Fibroblast of lung (primary cell): ENCODE results near the gene PLS1. TPM values are rescaled to one million over a fixed set of nuclear protein-coding genes. Genes with fewer than 3 reads are reported as not detected.

Experiments used
- DNase-seq, 2 donors: peaks; one replicate each; pipeline versions ENCODE4 v3.0.0 to v3.0.0-alpha.2; 2010; ENCODE audit warnings: low read depth in 2 of 2
- H2AFZ ChIP-seq: 2 replicates; pipeline ENCODE4 v1.5.1; 2012; ENCODE audit warnings: low read length, control low read depth, inconsistent platforms
- H3K27ac ChIP-seq: 2 replicates; pipeline ENCODE4 v1.5.1; 2011; ENCODE audit warnings: low read length, control low read depth; ENCODE audit not compliant: insufficient read depth
- H3K27me3 ChIP-seq: 2 replicates; pipeline ENCODE4 v1.5.1; 2011; ENCODE audit warnings: mild to moderate bottlenecking, low read length; ENCODE audit not compliant: control insufficient read depth, insufficient read depth
- H3K36me3 ChIP-seq: 2 replicates; pipeline ENCODE4 v1.5.1; 2011; ENCODE audit warnings: low read length; ENCODE audit not compliant: control insufficient read depth, insufficient read depth
- H3K4me1 ChIP-seq: 2 replicates; pipeline ENCODE4 v1.5.1; 2011; ENCODE audit warnings: low read length; ENCODE audit not compliant: control insufficient read depth, insufficient read depth; ENCODE audit errors: extremely low read depth
- H3K4me2 ChIP-seq: 2 replicates; pipeline ENCODE4 v1.5.1; 2011; ENCODE audit warnings: low read length, control low read depth; ENCODE audit not compliant: insufficient read depth; ENCODE audit errors: extremely low read depth
- H3K4me3 ChIP-seq, 4 experiments: fragments of 200-600 bp in 1 of 4; sonication (generic) in 1 of 4; replicated peaks in 1 of 4; 2 replicates each; pipeline ENCODE4 v1.5.1; 2011 to 2016; ENCODE audit warnings: low read length in 4 of 4, low read depth in 3 of 4, mild to moderate bottlenecking in 3 of 4, control low read depth in 2 of 4, inconsistent platforms in 1 of 4, mixed read lengths in 1 of 4; ENCODE audit not compliant: insufficient read depth in 1 of 4; ENCODE audit errors: control extremely low read depth in 1 of 4
- H3K79me2 ChIP-seq: 2 replicates; pipeline ENCODE4 v1.5.1; 2012; ENCODE audit warnings: mild to moderate bottlenecking, low read length, inconsistent platforms; ENCODE audit not compliant: control insufficient read depth, insufficient read depth
- H3K9ac ChIP-seq: 2 replicates; pipeline ENCODE4 v1.5.1; 2011; ENCODE audit warnings: mild to moderate bottlenecking, low read length, control low read depth; ENCODE audit not compliant: insufficient read depth
- H3K9me3 ChIP-seq: 2 replicates; pipeline ENCODE4 v1.5.1; 2012; ENCODE audit warnings: low read depth, low read length; ENCODE audit not compliant: control insufficient read depth, insufficient read depth
- H4K20me1 ChIP-seq: 2 replicates; pipeline ENCODE4 v1.5.1; 2011; ENCODE audit warnings: low read length; ENCODE audit not compliant: control insufficient read depth, insufficient read depth; ENCODE audit errors: extremely low read depth
- CTCF ChIP-seq, 2 donors: IDR thresholded peaks in 1 of 2; conservative IDR thresholded peaks in 1 of 2; 1 replicate in 1 of 2; 2 replicates in 1 of 2; pipeline ENCODE4 v1.5.1; 2011 to 2012; ENCODE audit warnings: low read length in 2 of 2, control low read depth in 1 of 2, inconsistent platforms in 1 of 2, low read depth in 1 of 2, mild to moderate bottlenecking in 1 of 2
- EZH2 ChIP-seq: IDR thresholded peaks from 2 replicates; pipeline ENCODE4 v1.5.1; 2012; ENCODE audit warnings: low read length, control low read depth, mild to moderate bottlenecking; ENCODE audit errors: missing control alignments
- polyA plus RNA-seq, 2 donors: library from polyadenylated mRNA; depleted of rRNA in 1 of 2; stranded (reverse) in 1 of 2; unstranded in 1 of 2; fragments of >200 nt; gene quantifications; 2 replicates each; pipeline ENCODE4 v1.2.1, GENCODE V29; 2011 to 2012; ENCODE audit warnings: missing spikeins in 1 of 2
- total RNA-seq: library from RNA; depleted of rRNA; stranded (reverse); fragments of >200 nt; gene quantifications from 2 replicates; pipeline ENCODE4 v1.2.1, GENCODE V29; 2014

Gene PLS1
- total and polyA plus RNA-seq, 2 donors (not counting 1 experiment from before 2014, with no cell fraction given), result 0.59 to 0.83 TPM

- H3K27me3 ChIP-seq, result no peaks in the 10 kb centered on the region
- TF ChIP-seq CTCF (conservative IDR thresholded peaks at IDR 0.05 in 1 of 2, IDR thresholded peaks at IDR 0.05 in 1 of 2; ENCODE audit: low read depth in 1 of 2, low read length in 2 of 2), result no peak
- TF ChIP-seq EZH2, result no peak
Measured at GRCh38 chr3:142754494-142754893, 158.3 kb downstream of the PLS1 start.

More at GRCh38 chr3:142754494-142754893, 158.3 kb downstream of the PLS1 start:
- Histone ChIP-seq H3K27ac (no peak overlapping the region), H3K9me3 (no peaks in the 10 kb centered on the region), H3K4me2 (no peak overlapping the region), H3K36me3 (no peaks in the 10 kb centered on the region), H3K9ac (no peak overlapping the region), H3K79me2 (no peaks in the 10 kb centered on the region), H2AFZ (no peak overlapping the region), H3K4me1 (no peaks in the 10 kb centered on the region), H3K4me3 (no peak overlapping the region), H4K20me1 (no peaks in the 10 kb centered on the region)
- no peak for DNase-seq

Other genes with a start within 250 kb of the PLS1 start
- gene XRN1, start 148.4 kb upstream of the PLS1 start, total RNA-seq, result 40.3 and 55.7 TPM in 2 replicates
- 14.7 and 19.9 TPM in 2 replicates for gene XRN1, start 148.4 kb upstream of the PLS1 start, polyA plus RNA-seq
- gene ATR, start 17.7 kb upstream of the PLS1 start, total RNA-seq, result 17.0 and 21.6 TPM in 2 replicates
- 12.5 and 14.6 TPM in 2 replicates for gene ATR, start 17.7 kb upstream of the PLS1 start, polyA plus RNA-seq
- 43.1 and 56.5 TPM in 2 replicates for gene TRPC1, start 127.6 kb downstream of the PLS1 start, total RNA-seq
- 11.3 and 13.0 TPM in 2 replicates for gene TRPC1, start 127.6 kb downstream of the PLS1 start, polyA plus RNA-seq